Adipocyte (in vitro differentiated cells): ENCODE results near the gene SLC19A3.
"Not testable (repeated sequence)": the region's sequence is repeated elsewhere in the genome, so short reads cannot be mapped to it uniquely, and the experiment has no call there.

Source experiments
- DNase-seq: peaks from one replicate; pipeline ENCODE4 v3.0.0-alpha.2; 2015; ENCODE audit warnings: low read depth
- H3K27me3 ChIP-seq: replicated peaks from 2 replicates; pipeline ENCODE4 v1.7.0; 2013; ENCODE audit warnings: mild to moderate bottlenecking, low read length, moderate library complexity; ENCODE audit not compliant: control insufficient read depth, insufficient read depth
- H3K36me3 ChIP-seq: 2 replicates; pipeline ENCODE4 v1.7.0; 2013; ENCODE audit warnings: low read length, mild to moderate bottlenecking, moderate library complexity; ENCODE audit not compliant: control insufficient read depth, insufficient read depth, severe bottlenecking
- H3K4me1 ChIP-seq: 2 replicates; pipeline ENCODE4 v1.7.0; 2013; ENCODE audit warnings: mild to moderate bottlenecking, low read length, moderate library complexity; ENCODE audit not compliant: control insufficient read depth, insufficient read depth
- H3K4me3 ChIP-seq: 2 replicates; pipeline ENCODE4 v1.7.0; 2013; ENCODE audit warnings: mild to moderate bottlenecking, low read length, moderate library complexity
- H3K9ac ChIP-seq: 2 replicates; pipeline ENCODE4 v1.7.0; 2013; ENCODE audit warnings: mild to moderate bottlenecking, low read length, moderate library complexity
- H3K9me3 ChIP-seq: 2 replicates; pipeline ENCODE4 v1.7.0; 2013; ENCODE audit warnings: mild to moderate bottlenecking, low read length, moderate library complexity; ENCODE audit not compliant: control insufficient read depth

Gene SLC19A3

GRCh38 chr2:227717687-227718567 is at the start of gene SLC19A3:
Gene SLC19A3, minus strand, starts transcription at chr2:227718028. Its CDS starts 15,710 bp downstream, at chr2:227702318.
- Histone ChIP-seq H3K36me3 (no peaks in the 10 kb centered on the region), H3K27me3 (no peaks in the 10 kb centered on the region), H3K4me3 (peak within 1 kb of the TSS; percentile 87), H3K9me3 (no peaks in the 10 kb centered on the region), H3K4me1 (peaks cover 26% of the 10 kb centered on the region), H3K9ac (peak within 1 kb of the TSS; percentile 86)
- peak; percentile 85 for DNase-seq

- peak; percentile 92 for DNase-seq
- H3K36me3 ChIP-seq, result no peaks in the 10 kb centered on the region
- H3K4me3 ChIP-seq, result no peak overlapping the region
- H3K9me3 ChIP-seq, result no peaks in the 10 kb centered on the region
- peaks cover 20% of the 10 kb centered on the region for H3K4me1 ChIP-seq
- peak overlapping the region; percentile 52 for H3K9ac ChIP-seq
- H3K27me3 ChIP-seq, result no peaks in the 10 kb centered on the region
These were observed 48.6 kb upstream of the SLC19A3 start for GRCh38 chr2:227766373-227766883.

GRCh38 chr2:227765788-227766372 is 48.1 kb upstream of the SLC19A3 start:
- Histone ChIP-seq H3K9me3 (no peaks in the 10 kb centered on the region), H3K36me3 (no peaks in the 10 kb centered on the region), H3K27me3 (no peaks in the 10 kb centered on the region), H3K9ac (peak overlapping the region; percentile 52), H3K4me3 (no peak overlapping the region), H3K4me1 (peaks cover 24% of the 10 kb centered on the region)
- no peak for DNase-seq

- Histone ChIP-seq H3K9ac (peak overlapping the region; percentile 19), H3K4me1 (peaks cover 24% of the 10 kb centered on the region), H3K4me3 (no peak overlapping the region), H3K9me3 (no peaks in the 10 kb centered on the region), H3K36me3 (no peaks in the 10 kb centered on the region), H3K27me3 (no peaks in the 10 kb centered on the region)
- DNase-seq, result peak; percentile 19
These were observed 44.1 kb upstream of the SLC19A3 start for GRCh38 chr2:227761740-227762476.

- Histone ChIP-seq H3K27me3 (no peaks in the 10 kb centered on the region), H3K4me3 (no peak overlapping the region), H3K36me3 (no peaks in the 10 kb centered on the region), H3K4me1 (peaks cover 14% of the 10 kb centered on the region), H3K9ac (no peak overlapping the region), H3K9me3 (no peaks in the 10 kb centered on the region)
- DNase-seq, result peak; percentile 24
These were observed 41.7 kb upstream of the SLC19A3 start for GRCh38 chr2:227759411-227760118.

- H3K4me1 ChIP-seq, DNase-seq, H3K36me3 ChIP-seq, H3K4me3 ChIP-seq, H3K9ac ChIP-seq, H3K9me3 ChIP-seq, H3K27me3 ChIP-seq: not testable (repeated sequence)
These were observed 38.4 kb upstream of the SLC19A3 start for GRCh38 chr2:227756261-227756660.

GRCh38 chr2:227748079-227748478 is 30.3 kb upstream of the SLC19A3 start:
- Histone ChIP-seq H3K27me3 (no peaks in the 10 kb centered on the region), H3K9me3 (no peaks in the 10 kb centered on the region), H3K9ac (no peak overlapping the region), H3K4me3 (no peak overlapping the region), H3K36me3 (no peaks in the 10 kb centered on the region), H3K4me1 (no peaks in the 10 kb centered on the region)
- DNase-seq, result no peak

GRCh38 chr2:227745594-227745993 is 27.8 kb upstream of the SLC19A3 start, which contains the start of gene SCYGR8:
Gene SCYGR8, plus strand, starts transcription at chr2:227745894. Its CDS starts 0 bp downstream, at chr2:227745894.
- no peaks in the 10 kb centered on the region for H3K9me3 ChIP-seq
- no peak within 1 kb of the TSS for H3K9ac ChIP-seq
- no peaks in the 10 kb centered on the region for H3K4me1 ChIP-seq
- H3K27me3 ChIP-seq, result no peaks in the 10 kb centered on the region
- DNase-seq, result no peak
- H3K36me3 ChIP-seq, result no peaks in the 10 kb centered on the region
- no peak within 1 kb of the TSS for H3K4me3 ChIP-seq

GRCh38 chr2:227740705-227741104 is 22.9 kb upstream of the SLC19A3 start:
- H3K36me3 ChIP-seq, H3K4me3 ChIP-seq, DNase-seq, H3K9me3 ChIP-seq, H3K9ac ChIP-seq, H3K4me1 ChIP-seq, H3K27me3 ChIP-seq: not testable (repeated sequence)

GRCh38 chr2:227739351-227739750 is 21.5 kb upstream of the SLC19A3 start:
- Histone ChIP-seq H3K27me3 (peaks cover 12% of the 10 kb centered on the region), H3K36me3 (no peaks in the 10 kb centered on the region), H3K9me3 (no peaks in the 10 kb centered on the region), H3K4me1 (no peaks in the 10 kb centered on the region), H3K4me3 (no peak overlapping the region), H3K9ac (no peak overlapping the region)
- DNase-seq, result no peak
